C4-2B (cell line): ENCODE data around the gene TOR3A.
A peak's percentile ranks its signal among the peaks of the same experiment; 100 is the strongest.
"Not testable (repeated sequence)": the region's sequence is repeated elsewhere in the genome, so short reads cannot be mapped to it uniquely, and the experiment has no call there.

ENCODE experiments used
- H3K27ac ChIP-seq: fragments of 450-650 bp; 2 replicates; pipeline ENCODE4 v1.5.1; 2017
- ZFX ChIP-seq: fragments of 450-650 bp; IDR thresholded peaks from 2 replicates; pipeline ENCODE4 v1.6.1; 2017
- TF ChIP-seq, protein P1 (sequence below): fragments of 450-650 bp; conservative IDR thresholded peaks from 2 replicates; pipeline ENCODE4 v1.5.1; 2017; ENCODE audit warnings: mild to moderate bottlenecking

Gene TOR3A

DNA sequence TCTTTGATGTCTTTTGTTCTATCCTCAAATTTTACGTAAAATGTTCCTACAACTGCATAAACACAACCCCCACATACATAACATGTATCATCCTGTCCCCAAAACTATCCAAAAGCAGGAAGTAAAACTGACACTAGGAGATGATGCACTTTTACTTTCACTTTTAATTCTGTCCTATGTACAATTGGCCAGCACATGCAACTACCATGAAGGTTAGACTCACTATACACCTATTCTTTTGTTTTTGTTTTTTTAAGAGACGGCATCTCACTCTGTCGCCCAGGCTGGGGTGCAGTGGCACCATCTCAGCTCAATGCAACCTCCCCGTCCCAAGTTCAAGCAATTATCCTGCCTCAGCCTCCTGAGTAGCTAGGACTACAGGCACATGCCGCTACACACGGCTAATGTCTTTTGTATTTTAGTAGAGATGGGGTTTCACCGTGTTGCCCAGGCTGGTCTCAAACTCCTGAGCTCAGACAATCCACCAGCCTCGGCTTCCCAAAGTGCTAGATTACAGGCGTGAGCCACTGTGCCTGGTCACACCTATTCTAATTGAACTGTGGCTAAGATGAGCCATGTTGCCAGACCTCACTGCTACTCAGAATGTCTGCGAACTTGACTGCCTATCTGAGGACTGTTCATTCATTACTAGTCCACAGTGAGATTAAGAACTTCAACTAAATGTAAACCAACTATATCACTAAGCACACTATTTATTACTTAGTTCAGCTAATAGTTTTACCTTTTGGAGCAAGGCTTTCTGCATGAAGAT lies 48.0 kb downstream of the TOR3A start:
- TF ChIP-seq, protein P1, sequence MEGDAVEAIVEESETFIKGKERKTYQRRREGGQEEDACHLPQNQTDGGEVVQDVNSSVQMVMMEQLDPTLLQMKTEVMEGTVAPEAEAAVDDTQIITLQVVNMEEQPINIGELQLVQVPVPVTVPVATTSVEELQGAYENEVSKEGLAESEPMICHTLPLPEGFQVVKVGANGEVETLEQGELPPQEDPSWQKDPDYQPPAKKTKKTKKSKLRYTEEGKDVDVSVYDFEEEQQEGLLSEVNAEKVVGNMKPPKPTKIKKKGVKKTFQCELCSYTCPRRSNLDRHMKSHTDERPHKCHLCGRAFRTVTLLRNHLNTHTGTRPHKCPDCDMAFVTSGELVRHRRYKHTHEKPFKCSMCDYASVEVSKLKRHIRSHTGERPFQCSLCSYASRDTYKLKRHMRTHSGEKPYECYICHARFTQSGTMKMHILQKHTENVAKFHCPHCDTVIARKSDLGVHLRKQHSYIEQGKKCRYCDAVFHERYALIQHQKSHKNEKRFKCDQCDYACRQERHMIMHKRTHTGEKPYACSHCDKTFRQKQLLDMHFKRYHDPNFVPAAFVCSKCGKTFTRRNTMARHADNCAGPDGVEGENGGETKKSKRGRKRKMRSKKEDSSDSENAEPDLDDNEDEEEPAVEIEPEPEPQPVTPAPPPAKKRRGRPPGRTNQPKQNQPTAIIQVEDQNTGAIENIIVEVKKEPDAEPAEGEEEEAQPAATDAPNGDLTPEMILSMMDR, result no peak
- no peak for TF ChIP-seq ZFX
- H3K27ac ChIP-seq, result peak overlapping the region; percentile 63

DNA sequence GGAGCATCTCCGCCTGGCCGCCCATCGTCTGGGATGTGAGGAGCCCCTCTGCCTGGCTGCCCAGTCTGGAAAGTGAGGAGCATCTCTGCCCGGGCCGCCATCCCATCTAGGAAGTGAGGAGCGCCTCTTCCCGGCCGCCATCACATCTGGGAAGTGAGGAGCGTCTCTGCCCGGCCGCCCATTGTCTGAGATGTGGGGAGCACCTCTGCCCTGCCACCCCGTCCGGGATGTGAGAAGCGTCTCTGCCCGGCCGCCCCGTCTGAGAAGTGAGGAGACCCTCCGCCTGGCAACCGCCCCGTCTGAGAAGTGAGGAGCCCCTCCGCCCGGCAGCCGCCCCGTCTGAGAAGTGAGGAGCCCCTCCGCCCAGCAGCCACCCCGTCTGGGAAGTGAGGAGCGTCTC lies 53.3 kb downstream of the TOR3A start:
- not testable (repeated sequence) for H3K27ac ChIP-seq

DNA sequence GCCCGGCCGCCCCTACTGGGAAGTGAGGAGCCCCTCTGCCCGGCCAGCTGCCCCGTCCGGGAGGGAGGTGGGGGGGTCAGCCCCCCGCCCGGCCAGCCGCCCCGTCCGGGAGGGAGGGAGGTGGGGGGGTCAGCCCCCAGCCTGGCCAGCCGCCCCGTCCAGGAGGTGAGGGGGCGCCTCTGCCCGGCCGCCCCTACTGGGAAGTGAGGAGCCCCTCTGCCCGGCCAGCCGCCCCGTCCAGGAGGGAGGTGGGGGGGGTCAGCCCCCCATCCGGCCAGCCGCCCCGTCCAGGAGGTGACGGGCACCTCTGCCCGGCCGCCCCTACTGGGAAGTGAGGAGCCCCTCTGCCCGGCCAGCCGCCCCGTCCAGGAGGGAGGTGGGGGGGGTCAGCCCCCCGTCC lies 53.8 kb downstream of the TOR3A start:
- not testable (repeated sequence) for H3K27ac ChIP-seq

DNA sequence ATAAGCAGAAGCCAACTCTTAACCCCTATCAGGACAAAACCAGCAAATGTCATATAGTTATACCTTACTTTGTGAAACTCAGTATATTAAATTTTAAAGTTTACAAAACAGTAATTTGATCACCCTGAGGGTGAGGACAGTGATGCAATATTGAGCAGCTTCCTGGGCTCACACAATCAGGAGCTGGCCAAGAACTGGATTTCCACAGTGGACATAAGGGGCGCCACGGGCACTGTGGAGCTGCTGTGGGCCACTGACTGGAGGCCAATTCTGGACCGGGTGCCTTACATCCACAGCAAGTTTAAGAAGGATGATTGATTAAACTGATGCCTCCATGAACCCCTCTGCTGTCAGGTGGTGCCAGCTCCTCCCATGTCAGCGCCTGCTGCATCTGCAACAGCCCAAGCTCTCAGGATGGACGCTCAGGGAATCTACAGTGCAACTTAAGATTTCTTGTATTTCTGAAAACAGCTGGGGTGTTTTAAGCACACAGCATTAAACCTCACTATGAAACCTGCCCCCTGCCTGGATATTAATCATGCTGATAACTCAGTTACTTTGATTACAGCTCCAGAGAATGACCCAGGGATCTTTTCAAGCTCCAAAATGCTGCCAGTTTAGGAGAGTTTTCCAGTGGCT lies 55.9 kb downstream of the TOR3A start:
- TF ChIP-seq, protein P1, result no peak
- TF ChIP-seq ZFX, result no peak
- H3K27ac ChIP-seq, result no peak overlapping the region

DNA sequence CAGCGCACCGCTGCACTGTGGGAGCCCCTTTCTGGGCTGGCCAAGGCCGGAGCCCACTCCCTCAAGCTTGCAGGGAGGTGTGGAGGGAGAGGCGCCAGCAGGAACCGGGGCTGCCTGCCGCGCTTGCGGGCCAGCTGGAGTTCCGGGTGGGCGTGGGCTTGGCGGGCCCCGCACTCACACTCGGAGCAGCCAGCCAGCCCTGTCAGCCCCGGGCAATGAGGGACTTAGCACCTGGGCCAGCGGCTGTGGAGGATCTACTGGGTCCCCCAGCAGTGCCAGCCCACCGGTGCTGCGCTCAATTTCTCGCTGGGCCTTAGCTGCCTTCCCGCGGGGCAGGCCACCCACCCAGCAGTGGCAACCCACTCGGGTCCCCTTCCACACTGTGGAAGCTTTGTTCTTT lies 56.9 kb downstream of the TOR3A start:
- not testable (repeated sequence) for H3K27ac ChIP-seq

DNA sequence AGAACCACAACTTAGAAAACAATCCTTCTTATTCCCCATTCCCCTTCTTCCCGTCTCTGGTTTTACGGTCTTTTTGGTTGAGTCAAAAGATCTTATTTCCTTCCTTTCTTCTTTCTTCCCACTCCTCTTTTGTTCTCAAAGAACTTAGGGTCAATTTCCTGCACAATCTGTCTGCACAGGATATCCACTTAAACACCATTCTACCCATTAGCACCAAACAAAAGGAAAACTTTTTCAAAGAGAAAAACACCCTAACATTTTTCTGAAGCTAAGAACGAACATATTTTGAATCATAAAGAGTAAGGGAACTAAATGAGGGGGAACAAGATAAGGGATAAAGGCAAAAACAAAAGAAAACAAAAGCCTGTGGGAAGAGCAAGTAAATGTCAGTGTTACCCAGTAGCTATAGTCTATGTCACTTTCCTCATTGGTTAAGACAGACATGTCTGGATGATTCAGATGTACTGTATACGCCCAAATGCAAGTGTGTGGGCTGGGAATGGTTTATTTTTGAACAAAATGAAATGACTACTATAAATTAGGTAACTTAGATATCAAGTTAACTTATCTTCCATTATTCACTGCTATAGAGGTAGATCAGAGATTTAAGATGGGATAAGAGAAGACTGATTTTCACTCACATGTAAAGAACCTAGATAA lies 59.9 kb downstream of the TOR3A start:
- no peak for TF ChIP-seq ZFX
- TF ChIP-seq, protein P1, result no peak
- no peak overlapping the region for H3K27ac ChIP-seq

DNA sequence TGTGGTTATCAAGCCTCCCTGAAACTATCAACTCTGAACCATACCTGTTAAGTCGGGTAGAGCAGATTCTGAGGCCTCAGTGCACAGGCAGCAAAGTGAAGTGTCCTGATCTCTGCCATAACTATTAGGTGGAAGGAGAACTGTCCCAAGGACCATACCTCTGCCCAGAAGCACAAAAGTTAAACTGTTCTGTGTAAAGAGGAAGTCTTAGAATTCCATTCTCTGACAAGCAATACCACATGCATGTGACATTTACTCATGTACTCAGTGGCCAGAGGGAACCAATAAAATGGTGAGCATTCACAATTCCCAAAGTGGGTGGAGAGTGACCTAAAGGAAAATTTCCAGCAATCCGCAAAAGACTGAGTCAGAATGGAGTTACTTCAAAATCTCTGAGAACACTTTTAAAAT lies 61.0 kb downstream of the TOR3A start:
- no peak overlapping the region for H3K27ac ChIP-seq
- no peak for TF ChIP-seq ZFX
- TF ChIP-seq, protein P1, result no peak

DNA sequence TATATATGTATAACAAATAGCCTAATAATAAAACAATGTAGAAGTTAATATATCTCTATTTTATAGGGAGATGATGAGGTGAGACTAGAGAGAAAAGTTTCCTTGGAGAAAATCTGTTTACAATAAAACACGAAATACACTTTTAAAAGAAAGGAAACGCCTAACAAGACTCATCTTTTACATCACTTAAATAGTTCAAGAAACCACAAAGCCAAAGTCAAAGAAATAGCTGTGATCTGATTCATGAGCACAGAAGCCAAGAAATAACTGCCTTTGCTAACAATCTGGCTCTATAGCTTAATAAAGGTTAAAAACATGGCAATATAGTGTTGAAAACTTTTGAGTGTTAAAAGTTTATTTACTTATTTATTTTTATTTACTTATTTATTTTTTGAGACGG lies 61.5 kb downstream of the TOR3A start:
- no peak overlapping the region for H3K27ac ChIP-seq
- no peak for TF ChIP-seq ZFX
- TF ChIP-seq, protein P1, result no peak

DNA sequence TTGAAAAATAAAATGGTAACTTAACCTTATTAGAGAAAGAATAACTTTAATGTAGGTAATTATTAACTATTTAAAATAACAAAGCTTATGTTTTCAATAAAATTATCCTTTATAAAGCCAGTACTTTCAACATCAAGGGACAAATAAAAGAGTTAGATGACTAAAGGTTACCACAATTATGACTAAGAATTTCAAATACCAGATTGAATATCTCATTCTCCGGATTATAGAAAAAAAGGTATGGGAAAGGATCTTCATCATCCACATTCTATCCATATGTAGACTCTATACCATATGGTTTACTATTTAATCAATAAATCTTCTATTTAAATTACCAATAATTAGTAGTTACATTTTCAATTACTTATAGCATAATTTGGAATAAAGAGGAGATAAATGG lies 62.8 kb downstream of the TOR3A start:
- TF ChIP-seq, protein P1, result no peak
- no peak for TF ChIP-seq ZFX
- H3K27ac ChIP-seq, result no peak overlapping the region
